GM21515 (cell line): ENCODE measurements around the gene PPP1R1A.

Source experiments
- ATAC-seq: cut with Tn5 transposase; IDR thresholded peaks from one replicate; pipeline ENCODE4 v1.9.1; 2021; ENCODE audit not compliant: unreplicated experiment

PPP1R1A gene

DNA sequence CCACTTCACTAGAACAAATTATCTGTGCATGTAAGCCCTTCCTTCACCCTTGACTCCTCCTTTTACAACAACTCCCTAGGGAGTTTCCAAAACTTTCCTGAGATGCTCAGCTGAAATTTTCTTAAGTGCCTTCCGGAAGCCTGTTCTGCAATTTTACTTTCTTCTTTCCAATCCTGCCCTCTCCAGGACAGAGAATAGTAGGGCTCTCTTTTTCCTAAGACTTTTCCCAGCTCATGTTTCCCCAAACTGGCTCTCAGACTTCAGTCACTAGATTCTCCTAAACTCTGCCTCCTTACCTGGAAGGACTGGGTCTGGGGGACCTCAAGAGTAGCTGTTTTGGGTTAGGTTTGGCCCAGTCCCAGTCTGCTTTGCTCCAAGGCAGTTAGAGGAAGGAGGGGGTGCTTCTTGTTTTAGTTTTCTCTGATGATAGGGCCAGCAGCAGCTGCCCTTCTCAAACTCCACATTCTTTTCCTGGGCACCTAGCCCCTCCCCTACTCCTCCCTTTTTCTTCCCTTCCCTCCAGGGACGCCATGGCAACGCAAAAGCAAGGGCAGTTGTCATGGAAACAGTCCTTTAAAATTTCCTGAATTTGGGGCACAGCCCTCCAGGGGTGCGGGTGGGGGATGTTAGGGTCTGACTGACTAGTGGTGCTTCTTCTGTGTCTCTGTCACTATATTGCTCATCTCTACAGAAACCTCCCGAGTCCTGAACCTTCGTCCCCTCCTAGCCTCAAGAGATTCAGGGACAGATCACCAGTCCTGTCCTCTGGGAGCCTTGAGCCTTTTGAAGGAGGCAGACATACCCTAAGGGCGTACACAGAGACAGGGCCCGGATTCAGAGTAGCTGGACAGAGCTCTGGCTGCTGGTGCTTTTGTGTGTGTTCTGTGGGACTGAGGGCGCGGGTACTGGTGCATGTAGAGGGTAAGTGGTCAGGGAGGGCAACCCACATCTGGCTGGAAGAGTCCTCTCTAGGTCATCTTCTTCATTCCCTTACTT, 17.0 kb downstream of the PPP1R1A start:
- no peak for ATAC-seq

DNA sequence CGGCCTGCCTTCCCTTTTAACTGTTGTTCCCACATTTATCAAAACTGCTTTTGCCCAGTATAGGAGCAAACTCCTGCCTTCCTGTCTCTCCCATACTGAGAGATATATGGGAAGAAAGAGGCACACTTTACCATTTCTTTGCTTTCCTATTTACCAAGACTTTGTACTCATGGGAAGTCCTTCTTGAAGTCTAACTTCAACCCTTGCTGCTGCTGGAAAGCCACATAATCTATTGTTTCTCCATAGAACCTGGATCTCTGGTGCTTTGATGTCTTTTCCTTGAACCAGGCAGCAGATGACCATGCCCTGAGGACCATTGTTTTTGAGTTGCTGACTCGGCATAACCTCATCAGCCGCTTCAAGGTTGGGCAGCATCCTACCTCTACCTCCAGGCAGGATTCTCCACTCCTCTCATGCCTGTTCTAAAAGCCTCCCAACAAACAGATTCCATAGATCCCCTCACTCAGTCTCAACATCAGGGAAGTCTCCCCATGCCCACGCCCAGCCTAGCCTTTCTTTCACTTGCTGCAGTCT, 18.4 kb downstream of the PPP1R1A start:
- ATAC-seq: no peak

- ATAC-seq: no peak
Observed at GRCh38 chr12:54569072-54569471, 19.4 kb downstream of the PPP1R1A start.

DNA sequence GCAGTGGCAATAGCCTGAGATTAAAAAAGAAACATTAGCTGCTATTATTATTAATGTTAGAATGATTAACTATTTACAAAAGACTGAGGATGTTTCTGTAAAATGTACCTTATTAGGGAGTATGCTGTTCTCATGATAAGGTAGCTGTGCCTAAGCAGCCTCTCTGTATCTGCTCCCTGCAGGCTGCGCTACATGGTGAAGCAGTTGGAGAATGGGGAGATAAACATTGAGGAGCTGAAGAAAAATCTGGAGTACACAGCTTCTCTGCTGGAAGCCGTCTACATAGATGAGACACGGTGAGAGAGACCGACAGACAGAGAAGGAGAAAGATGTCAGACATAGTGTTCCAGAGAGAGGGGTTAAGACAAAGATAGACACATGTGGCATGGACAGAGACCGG, 21.7 kb downstream of the PPP1R1A start:
- ATAC-seq: no peak

- ATAC-seq: no peak
Observed at GRCh38 chr12:54565986-54566544, 22.4 kb downstream of the PPP1R1A start.

- ATAC-seq: no peak
Observed at GRCh38 chr12:54565310-54565985, 23.0 kb downstream of the PPP1R1A start.

DNA sequence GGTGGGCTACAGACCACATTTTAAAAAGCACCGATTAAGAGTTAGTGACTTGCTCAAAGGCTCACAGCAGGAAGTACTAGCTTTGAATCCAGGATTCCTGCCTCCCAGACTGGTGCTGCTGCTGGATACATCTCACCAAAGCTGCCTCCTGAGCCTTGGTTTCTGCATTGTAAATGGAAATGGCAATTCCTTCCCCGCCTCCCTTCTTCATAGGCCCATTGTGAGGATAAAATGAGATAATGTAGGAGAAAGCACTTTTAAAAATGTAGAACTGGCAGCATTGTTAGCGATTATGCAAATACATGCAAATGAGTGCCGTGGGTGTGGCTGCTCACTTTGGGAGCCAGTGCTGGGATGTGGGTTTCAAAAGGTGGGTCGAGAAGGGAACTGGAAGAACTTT, 23.7 kb downstream of the PPP1R1A start:
- no peak for ATAC-seq

- ATAC-seq: no peak
Observed at GRCh38 chr12:54563787-54564186, 24.7 kb downstream of the PPP1R1A start.

DNA sequence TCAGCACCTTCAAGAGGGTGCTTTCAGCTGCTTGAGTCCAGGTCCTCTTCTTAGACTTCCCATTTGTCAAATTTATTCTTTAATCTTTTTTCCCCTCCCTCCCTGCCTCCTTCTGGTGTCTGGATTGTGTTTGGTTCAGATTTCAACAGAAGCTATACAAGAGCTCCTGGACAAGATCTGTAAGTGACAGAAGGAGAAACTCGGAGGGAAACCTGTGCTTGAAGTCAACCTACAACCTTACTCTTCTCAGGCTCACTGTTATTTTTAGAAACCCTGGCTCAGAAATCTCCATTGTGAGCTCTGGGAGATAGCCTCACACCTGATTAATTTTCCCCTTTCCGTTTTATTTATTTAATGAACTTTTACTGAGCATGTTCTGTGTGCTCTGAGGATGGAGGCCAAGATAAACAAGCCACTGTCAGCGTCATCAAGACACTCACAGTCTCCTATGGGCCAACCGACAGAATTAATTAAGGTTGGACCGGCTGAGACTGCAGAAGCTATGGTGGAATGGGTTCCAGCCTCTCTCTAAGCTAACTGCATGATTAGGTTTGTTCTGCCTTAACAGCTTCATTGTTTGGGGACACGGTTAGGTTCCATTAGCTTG, 25.6 kb downstream of the PPP1R1A start:
- ATAC-seq: no peak

DNA sequence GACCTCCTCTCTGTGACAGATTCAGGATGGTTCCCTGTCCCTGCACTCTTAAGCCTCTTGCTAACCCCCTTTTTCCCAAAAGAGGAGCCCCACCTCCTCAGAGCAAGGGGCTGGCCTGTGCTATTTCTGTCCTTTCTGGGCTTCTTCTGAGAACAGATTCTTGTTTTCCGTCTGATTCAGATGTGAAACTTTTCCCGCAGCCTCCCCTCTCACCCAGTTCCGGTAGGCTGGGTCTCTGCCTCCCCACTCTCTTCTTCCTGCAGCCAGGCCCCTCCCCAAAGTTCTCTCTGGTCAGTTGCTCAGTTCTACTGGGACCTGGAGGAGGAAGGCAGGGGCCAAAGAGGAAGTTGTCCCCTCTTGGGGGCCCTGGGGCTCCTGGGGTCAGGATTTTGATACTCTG, 27.3 kb downstream of the PPP1R1A start:
- no peak for ATAC-seq

DNA sequence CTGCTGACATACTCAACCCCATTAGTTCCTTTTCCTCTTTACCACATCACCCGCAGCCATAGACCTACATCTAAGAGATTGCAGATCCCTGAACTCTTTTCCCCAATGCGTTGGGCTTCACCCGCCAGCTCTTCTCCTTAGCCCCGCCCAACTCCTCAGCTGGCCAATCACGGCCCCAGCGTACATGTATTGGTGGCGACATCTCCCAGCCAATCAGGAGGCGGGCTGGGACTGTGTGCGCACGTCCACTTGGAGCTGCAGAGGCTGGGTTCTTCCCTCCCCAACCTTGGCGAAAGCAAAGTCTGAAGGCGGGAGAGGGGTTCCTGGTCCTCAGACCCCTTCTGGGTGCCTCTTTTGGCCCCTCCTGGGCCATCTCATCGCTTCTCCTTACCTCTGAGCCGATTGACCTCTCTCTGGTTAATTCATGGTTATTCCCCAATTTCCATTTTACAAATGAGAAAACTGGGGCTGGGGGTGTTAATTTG, 28.0 kb downstream of the PPP1R1A start:
- ATAC-seq: peak; percentile 100

- ATAC-seq: no peak
Observed at GRCh38 chr12:54558759-54559158, 29.7 kb downstream of the PPP1R1A start.

DNA sequence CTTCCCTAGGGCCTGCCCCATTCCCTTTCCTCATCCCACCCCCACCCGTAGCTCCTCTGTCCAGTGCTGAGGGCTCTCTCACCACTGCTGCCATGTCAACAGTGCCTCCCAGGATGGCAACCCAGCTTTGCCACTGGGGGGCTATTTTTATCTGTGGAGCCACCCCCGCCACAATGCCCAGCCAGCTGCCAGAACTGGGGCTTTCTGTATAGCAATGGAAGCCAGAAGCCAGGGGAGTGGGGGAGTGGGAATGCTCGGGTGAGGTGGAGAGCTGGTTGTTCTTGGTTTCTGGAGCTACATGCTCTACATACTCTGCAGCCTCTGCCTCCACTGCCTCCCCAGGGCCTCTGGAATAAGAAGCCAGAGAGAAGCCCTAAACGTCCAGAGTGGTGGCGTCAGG, 30.1 kb downstream of the PPP1R1A start:
- ATAC-seq: no peak

DNA sequence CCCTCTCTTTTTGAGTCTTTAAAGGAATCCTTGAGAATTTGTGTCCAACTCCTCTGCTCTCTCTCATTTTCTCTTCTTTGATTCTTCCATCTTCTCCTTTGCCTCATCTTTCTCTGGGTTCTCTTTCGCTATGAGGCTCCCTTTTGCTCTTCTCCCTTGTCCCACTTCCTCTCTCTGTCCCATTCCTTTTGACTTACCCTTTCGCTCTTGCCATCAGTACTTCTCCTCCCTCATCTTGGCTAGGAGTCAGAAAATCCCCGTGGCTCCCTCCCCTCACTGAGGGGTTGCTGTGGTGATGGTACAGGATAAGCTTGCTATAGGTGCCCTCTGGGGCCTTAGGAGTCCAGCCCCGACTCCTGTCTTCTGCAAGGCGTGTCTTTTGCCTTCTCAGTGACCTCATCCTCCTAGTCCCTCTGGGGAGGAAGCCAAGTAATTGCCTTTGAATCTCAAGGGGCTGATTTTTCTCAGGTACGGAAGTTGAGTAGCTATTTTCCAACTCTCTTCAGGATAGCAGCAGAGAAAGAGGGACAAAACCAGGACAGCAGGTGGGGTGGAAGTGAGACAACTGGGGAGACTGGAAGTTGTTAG, 32.7 kb downstream of the PPP1R1A start:
- no peak for ATAC-seq

DNA sequence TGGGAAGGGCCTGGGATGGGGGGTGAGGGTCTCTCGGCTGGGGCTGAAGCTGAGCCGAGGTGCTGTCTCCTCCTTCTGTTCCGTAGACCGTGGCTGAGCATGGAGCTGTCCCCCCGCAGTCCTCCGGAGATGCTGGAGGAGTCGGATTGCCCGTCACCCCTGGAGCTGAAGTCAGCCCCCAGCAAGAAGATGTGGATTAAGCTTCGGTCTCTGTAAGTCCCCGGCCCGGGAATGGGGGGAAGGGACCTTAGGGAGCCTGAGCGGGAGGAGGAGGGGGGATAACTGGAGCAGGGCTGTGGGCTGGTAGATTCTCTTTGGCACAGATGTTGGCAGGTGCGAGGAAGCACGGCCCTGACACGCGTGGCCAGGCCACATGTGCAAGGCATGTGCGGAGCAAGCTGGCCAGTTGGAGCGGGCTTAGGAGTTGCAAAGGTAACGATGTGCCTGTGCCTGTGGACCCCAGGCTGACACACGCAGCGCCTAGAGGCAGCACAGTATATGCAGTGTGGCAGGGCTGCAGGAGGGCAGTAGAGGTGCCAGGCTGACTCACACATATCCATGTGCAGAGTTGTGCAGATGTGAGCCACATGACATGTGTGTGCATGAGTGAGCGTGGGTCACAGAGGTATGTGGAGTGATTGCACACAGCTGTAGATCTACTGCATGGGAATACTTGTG, 38.5 kb downstream of the PPP1R1A start:
- ATAC-seq: no peak

DNA sequence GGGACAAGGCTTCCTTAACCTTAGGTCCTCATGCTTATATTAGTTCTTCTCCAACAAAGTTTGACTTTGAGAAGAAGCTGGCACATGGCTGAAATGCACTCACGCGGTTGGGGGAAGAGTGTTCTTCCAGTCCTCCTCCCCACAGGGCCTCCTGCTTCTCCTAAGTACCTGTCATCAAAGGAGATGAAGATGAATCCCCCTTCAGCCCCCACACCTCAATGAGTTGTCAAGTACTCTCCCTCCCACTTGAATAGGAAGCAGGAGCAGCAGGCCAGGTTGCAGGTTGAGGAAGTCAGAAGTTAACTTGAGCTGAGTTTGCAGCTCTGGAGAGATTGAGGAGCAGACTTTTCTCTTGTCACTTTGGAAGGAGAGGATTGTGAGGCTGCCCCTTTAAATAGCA, 41.9 kb downstream of the PPP1R1A start:
- no peak for ATAC-seq

DNA sequence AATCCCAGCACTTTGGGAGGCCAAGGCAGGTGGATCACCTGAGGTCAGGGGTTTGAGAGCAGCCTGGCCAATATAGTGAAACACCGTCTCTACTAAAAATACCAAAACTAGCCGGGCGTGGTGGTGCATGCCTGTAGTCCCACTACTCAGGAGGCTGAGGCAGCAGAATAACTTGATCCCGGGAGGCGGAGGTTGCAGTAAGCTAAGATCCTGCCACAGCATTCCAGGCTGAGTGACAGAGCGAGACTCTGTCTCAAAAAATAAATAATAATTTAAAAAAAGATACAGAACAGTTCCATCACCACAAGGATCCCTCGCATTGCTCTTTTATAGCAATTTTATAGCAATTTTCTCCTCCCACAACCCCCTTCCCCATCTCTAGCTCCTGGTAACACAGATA, 43.7 kb downstream of the PPP1R1A start:
- ATAC-seq: no peak

DNA sequence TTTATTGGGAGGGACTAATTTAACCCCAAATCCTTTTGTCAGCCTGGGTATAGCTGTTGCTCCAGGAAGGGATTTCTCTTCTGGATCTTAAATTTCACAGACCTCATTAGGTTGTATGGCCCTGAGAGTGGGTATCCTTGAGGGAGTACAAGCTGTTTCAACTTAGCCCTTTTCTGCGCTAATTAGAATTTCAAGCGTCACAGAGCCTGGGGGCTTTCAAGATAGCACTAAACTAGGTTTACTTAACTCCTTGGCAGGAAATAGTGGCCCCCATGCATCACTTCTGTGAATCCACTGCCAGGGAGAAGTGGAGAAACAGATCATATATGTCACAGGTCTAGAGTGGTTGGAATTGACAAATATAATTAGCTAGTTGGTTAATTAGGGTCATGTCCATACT, 44.9 kb downstream of the PPP1R1A start:
- no peak for ATAC-seq

GRCh38 chr12:54541751-54542290, 46.6 kb downstream of the PPP1R1A start:
- ATAC-seq: no peak
